ENCODE measurements around the gene NUDT9.
A peak's percentile ranks its signal among the peaks of the same experiment; 100 is the strongest.
"Not testable (repeated sequence)": the region's sequence is repeated elsewhere in the genome, so short reads cannot be mapped to it uniquely, and the experiment has no call there.

Gene NUDT9, protein sequence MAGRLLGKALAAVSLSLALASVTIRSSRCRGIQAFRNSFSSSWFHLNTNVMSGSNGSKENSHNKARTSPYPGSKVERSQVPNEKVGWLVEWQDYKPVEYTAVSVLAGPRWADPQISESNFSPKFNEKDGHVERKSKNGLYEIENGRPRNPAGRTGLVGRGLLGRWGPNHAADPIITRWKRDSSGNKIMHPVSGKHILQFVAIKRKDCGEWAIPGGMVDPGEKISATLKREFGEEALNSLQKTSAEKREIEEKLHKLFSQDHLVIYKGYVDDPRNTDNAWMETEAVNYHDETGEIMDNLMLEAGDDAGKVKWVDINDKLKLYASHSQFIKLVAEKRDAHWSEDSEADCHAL

DNA sequence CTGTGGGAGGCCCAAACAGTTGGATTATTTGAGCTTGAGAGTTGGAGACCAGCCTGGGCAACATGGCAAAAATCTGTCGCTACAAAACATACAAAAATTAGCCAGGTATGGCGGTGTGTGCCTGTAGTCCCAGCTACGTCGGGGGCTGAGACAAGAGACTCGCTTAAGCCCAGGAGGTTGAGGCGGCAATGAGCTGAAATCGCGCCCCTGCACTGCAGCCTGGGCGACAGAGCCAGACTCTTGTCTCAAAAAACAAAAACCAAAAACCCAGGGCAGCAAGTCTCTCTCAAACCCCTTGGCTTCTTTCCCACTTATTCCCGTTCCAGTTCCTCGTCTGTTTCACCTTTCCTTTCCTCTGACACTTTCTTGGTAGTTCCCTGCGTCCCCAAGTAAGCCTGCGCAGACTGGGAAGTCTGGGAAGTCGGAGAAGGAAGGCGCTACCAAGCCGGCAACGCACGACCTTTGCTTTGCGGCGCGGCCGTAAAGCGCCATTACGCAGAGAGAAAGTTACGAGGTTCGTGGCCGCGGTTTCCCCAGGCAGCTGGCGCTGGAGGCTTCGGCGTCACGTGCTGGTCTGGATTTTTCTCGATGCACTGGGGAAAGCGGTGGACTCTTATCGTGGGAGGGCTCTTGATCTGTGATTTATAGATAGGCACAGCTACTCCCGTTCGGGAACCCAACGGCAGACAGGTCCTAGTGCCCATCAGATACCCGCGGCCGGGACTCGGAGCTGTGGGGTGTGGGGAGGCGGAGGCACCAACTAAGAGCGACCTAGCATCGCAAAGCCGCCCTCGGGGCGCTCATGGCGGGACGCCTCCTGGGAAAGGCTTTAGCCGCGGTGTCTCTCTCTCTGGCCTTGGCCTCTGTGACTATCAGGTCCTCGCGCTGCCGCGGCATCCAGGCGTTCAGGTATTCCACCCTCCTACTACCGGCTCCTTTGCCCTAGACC lies at the start of gene NUDT9:
TSS of gene NUDT9 (plus strand) at position 470 of the 949 bp plus-strand sequence. CDS start at position 803, 333 bp downstream.
- peak; percentile 63 to 71 for DNase-seq (ENCODE audit: low read depth in 1 of 2, low spot score in 1 of 2)

DNA sequence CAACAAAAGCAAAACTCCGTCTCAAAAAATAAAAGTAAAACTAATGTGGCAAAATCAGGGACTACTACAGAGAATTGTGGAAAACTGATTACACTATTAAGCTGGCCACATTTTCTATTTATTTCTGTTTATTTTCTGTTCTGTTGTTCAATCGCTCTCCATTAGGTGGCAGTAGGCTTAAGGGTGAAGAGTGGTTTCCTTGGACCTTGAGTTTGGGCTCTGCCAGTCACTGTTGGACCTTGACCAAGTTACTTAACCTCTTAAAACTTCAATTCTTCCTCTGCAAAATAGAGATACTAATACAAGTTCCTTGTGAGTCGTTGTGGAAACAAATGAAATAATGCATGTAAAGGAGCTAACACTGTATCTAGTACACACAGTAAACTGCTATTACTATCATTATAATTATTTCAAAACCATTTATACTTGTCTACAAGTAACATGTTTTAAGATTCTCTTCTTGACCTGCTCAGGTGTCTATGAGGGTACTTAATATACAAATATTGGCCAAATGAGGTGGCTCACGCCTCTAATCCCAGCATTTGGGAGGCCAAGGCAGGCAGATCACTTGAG lies 46.6 kb upstream of the NUDT9 start:
- DNase-seq (ENCODE audit: low read depth in 1 of 2, low spot score in 1 of 2), result no peak

DNA sequence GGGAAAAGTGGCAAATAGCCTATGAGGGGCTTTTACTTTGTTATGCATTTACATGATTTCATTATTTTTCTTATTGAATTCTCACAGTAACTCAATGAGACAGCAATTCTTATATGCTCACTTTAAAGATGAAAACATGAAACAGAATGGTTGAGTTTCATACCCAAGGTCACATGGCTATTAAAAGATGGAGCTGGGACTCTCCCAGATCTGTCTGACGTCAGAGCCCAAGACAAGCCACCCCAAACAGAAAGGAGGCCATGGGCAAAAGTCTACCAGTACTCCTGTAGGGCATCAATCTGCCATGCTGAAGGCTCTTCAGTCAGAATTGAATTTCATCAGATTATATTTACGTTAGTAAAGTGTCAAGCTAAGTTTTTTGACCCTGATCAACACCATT lies 44.6 kb upstream of the NUDT9 start:
- DNase-seq (ENCODE audit: low read depth in 1 of 2, low spot score in 1 of 2), result no peak

DNA sequence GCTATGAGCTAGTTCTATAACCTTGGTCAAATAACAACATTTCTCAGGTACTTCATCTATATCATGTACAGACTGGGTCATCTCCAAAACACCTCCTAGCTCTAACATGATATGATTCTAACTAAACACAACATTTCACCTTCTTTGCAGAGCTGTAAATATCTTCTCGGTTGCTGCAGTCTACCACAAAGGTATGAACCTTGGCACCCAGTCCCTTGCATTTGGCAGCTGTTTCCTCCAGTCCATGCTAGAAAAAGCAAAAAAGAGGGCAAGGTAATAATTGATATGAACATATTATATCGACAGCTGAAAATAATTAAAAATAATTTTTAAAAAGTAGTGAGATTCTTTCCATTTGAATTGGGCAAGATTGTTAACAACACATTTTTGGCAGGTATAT lies 40.3 kb upstream of the NUDT9 start:
- no peak for DNase-seq (ENCODE audit: low read depth in 1 of 2, low spot score in 1 of 2)

DNA sequence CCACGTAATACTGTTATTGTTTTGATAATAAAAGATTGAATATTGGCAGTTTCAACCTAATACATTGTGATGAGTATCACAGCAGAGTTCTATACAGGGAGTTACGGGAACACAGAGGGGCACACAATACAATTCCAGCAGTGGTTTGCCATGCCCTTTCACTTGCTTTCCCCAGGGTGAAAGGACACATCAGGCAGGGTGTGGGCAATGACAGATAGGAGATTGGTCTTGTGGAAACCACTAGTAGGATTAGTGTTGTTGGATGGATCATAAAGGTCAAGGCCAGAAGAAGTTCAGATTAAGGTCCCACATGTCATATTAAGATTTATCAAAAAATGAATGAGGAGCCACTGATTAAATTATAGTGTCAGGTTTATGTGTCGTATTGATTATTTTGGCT lies 39.4 kb upstream of the NUDT9 start:
- DNase-seq (ENCODE audit: low read depth in 1 of 2, low spot score in 1 of 2), result no peak

DNA sequence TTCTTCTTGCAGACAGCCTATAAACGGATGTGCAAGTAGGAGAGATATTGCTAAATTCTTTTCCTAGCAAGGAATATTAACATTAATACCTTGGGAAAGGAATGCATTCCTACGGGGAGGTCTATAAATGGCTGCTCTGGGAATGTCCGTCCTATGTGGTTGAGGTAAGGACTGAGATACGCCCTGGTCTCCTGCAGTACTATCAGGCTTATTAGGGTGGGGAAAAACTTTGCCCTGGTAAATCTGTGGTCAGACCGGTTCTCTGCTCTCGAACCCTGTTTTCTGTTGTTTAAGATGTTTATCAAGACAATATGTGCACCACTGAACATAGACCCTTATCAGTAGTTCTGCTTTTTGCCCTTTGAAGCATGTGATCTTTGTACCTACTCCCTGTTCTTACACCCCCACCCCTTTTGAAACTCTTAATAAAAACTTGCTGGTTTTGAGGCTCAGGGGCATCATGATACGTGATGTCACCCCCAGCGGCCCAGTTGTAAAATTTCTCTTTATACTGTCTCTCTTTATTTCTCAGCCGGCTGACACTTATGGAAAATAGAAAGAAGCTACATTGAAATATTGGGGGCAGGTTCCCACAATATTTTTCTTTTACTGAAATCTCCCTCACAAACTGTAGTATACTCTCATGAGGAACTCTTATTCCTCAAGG lies 37.8 kb upstream of the NUDT9 start:
- not testable (repeated sequence) for DNase-seq (ENCODE audit: low read depth in 1 of 2, low spot score in 1 of 2)

DNA sequence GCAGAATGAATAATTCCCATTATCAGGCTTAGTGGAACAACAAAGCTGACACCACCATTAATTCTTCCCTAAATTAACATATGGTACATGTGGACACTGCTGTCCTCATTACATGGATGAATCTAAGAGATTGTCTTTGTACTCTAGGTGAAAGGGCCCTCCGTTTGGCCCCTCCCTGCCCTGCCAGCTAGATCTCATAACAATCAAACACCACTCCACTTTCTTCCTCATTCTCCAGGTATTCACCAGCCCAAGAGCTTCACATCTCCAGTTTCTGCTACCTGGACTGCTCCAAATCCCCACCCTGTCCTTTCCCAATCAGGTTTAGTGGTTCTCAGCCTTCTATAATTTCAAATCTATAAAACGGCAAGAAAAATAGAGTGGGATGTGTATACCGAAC lies 35.1 kb upstream of the NUDT9 start:
- DNase-seq (ENCODE audit: low read depth in 1 of 2, low spot score in 1 of 2), result no peak

DNA sequence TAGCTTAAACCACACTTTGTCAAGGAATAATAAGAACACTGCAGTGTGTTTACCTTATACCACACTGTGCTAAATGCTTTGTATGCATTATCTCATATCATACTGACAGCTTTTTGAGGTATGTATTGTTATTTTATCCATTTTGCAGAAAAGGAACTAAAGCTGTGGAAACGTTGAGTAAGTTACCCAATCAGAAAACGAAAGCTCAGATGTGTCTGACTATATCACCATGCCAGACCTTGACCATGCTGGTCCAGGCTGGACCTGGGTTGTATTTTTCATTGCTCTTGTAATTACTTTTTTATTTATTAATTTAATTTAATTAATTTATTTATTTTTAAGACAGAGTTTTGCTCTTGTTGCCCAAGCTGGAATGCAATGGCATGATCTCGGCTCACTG lies 33.5 kb upstream of the NUDT9 start:
- no peak for DNase-seq (ENCODE audit: low read depth in 1 of 2, low spot score in 1 of 2)

DNA sequence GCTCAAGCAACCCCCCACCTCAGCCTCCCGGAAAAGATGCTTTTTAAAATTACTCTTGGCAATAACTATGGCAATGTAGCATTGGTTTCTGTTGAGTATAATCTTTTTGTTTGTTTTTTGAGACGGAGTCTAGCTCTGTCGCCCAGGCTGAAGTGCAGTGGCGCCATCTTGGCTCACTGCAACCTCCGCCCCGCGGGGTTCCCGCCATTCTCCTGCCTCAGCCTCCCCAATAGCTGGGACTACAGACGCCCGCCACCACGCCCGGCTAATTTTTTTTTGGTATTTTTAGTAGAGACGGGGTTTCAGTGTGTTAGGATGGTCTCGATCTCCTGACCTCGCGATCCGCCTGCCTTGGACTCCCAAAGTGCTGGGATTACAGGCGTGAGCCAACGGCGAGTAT lies 32.3 kb upstream of the NUDT9 start:
- not testable (repeated sequence) for DNase-seq (ENCODE audit: low read depth in 1 of 2, low spot score in 1 of 2)

DNA sequence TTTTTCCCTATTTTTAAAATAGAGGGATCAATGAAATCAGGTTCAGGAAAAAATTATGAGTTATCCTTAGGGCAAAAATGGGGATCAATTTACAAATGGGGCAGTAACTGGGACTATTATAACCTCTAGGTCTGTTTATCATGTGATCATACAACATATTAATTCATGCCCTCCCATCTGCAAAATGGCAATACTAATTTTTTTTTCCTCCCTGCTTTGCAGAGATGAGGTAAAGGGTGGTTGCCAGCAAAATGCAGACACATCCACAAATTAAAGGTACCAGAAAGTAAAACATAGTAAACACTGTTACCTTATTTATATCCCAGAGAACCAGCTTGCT lies 31.9 kb upstream of the NUDT9 start:
- no peak for DNase-seq (ENCODE audit: low read depth in 1 of 2, low spot score in 1 of 2)

DNA sequence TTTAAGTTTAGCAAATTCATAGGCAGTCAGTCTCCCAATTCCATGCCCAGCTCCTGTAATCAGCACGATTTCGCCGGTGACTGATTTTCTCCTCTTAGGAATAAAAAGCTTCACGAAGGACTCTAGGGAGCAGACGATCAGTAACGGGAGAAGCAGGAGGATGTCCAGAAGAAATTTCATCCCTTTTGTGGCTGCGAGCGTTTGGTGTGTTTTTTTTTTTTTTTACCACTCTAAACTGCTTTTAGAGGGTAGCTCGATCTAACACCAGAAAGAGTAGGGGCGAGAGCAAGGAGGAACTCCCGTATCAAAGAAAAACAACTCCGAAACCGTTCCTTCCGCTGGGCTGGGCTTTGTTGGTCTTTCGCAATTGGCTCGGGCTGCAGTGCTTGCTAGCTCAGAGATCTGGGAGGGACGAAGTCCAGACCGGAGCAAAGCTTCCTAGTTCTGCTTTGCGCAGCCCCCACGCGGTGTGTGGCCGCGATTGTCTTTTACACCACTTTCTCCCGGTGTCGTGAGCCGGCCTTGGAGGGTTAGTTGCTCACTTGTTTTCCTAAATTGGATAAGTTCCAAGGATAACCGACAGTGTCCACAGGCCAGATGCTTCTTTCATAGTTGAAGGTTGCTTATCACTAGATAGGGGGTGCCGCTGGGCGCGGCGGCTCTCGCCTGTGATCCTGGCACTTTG lies 31.3 kb upstream of the NUDT9 start, which contains the start of gene HSD17B11:
TSS of gene HSD17B11 (minus strand) at position 298 of the 685 bp plus-strand sequence. CDS start at position 180, 118 bp downstream.
- DNase-seq (ENCODE audit: low read depth in 1 of 2, low spot score in 1 of 2), result peak; percentile 55 to 64

DNA sequence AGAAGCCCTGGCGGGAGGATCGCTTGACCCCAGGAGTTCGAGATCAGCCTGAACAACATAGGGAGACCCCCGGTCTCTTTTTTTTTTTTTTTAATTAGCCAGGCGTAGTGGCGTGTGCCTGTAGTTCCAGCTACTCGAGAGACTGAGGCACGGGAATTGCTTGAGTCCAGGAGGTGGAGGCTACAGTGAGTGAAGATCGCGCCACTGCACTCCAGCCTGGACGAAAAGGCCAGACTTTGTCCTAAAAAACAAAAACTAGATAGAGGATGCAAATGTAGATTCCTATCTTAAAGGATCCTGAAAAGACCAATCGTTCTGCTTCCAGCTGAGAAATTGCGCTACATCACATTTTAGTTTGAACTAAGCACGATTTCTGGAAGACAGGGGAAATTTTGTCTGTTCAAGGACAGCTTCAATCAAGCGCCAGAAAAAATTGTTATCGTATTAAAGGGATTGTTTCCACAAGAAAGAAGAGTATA lies 30.8 kb upstream of the NUDT9 start:
- no peak for DNase-seq (ENCODE audit: low read depth in 1 of 2, low spot score in 1 of 2)

DNA sequence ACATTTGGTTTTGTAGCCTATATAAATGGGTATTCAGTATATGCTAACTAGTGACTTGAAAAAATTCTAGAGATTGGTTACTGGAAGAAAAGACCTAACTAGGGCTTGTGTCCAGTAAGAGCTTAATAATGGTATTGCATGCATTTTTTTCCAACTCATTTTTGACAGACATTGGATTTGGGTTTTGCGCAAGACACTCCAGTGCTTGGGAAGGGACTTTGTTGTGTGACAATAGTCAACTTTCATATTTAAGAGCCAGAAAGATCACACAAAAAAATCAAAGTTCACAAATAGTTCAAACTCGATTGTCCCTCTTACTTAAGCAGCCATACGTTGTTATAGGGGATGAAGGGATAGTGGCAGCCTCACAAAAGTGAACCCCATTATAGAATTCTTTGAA lies 30.2 kb upstream of the NUDT9 start:
- no peak for DNase-seq (ENCODE audit: low read depth in 1 of 2, low spot score in 1 of 2)

DNA sequence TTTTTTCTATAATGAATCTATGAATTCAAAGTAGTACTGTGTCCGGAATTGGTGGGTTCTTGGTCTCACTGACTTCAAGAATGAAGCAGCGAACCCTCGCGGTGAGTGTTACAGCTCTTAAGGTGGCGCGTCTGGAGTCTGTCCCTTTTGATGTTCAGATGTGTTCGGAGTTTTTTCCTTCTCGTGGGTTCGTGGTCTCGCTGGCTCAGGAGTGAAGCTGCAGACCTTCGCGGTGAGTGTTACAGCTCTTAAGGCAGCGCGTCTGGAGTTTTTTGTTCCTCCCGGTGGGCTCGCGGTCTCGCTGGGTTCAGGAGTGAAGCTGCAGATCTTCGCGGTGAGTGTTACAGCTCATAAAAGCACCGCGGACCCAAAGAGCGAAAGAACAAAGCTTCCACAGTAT lies 27.3 kb upstream of the NUDT9 start:
- not testable (repeated sequence) for DNase-seq (ENCODE audit: low read depth in 1 of 2, low spot score in 1 of 2)

DNA sequence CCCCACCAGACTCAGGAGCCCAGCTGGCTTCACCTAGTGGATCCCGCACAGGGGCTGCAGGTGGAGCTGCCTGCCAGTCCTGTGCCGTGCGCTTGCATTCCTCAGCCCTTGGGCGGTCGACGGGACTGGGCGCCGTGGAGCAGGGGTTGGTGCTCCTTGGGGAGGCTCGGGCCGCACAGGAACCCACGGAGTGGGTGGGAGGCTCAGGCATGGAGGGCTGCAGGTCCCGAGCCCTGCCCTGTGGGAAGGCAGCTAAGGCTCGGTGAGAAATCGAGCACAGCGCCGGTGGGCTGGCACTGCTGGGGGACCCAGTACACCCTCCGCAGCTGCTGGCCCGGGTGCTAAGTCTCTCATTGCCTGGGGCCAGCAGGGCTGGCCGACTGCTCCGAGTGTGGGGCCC lies 26.5 kb upstream of the NUDT9 start:
- DNase-seq (ENCODE audit: low read depth in 1 of 2, low spot score in 1 of 2), result not testable (repeated sequence)

DNA sequence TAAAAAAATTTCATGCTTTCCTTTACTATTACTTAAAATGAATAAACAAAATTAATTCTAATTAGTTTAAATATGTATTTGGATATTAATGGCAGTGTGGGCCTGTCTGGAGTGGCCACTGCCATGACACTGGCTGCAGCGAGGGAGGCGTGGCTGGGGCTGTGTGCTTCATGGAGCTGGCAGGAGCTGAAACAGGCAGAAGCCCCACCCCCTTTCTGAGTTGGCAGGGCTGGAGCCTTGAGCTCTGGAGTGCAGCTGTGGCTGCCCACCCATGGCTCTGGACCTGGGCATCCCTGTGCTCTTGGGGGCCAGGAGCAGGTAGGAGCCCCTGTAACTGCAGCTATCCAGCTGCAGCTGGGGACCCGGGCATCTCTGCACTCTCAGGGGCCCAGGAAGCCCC lies 23.2 kb upstream of the NUDT9 start:
- DNase-seq (ENCODE audit: low read depth in 1 of 2, low spot score in 1 of 2), result no peak

DNA sequence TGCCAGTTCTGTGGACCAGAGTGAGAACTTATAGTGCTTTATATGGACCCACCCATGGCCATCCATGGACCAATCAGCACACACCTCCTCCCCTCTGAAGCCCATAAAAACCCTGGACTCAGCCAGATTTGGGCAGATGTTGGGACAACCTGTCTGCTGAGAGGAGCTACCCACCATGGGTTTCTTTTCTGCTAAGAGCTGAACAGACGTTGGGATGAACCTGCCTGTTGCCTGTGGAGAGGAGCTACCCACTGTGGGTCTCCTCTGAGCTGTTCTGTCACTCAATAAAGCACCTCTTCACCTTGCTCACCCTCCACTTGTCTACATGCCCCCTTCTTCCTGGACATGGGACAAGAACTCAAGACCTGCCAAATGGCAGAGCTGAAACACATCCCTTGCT lies 22.4 kb upstream of the NUDT9 start:
- no peak for DNase-seq (ENCODE audit: low read depth in 1 of 2, low spot score in 1 of 2)

DNA sequence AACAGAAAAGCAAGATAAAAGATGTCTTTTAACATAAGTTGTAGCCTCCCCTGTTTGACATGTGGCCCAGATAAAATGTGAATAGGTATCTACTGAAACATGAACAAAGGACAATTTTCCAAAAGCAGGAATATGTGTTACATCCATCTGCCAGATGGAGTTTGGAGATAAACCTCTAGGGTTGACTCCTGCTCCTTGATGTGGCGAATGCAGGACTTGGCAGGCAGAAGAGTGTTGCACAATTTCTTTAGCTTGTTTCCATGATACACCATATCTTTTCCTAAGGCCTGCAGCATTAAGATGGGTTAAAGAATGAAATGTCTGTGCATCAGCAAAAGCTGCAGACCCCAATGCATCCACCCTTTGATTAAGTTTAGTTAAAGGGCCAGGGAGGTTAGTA lies 18.6 kb upstream of the NUDT9 start:
- not testable (repeated sequence) for DNase-seq (ENCODE audit: low read depth in 1 of 2, low spot score in 1 of 2)

DNA sequence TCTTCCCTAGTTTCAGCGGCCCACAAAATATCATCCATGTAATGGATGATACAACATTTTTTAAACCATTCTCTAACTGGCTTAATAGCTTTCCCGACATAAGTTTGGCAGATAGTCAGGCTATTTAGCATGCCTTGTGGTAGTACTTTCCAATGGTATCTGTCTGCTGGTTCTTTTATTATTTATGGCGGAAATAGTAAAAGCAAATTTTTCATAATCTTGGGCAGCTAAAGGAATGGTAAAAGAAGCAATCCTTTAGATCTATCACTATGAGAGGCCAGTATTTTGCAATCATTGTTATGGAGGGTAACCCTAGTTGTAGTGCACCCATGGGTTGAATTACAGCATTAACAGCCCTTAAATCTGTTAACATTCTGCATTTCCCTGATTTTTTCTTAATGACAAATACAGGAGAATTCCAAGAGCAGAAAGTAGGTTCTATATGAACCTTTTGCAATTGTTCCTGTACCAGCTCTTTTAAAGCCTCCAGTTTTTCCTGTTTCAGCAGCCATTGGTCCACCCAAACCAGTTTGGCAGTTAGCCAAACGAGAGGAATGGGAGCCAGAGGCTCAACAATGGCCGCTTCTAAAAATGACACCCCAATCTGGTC lies 17.1 kb upstream of the NUDT9 start:
- no peak for DNase-seq (ENCODE audit: low read depth in 1 of 2, low spot score in 1 of 2)

DNA sequence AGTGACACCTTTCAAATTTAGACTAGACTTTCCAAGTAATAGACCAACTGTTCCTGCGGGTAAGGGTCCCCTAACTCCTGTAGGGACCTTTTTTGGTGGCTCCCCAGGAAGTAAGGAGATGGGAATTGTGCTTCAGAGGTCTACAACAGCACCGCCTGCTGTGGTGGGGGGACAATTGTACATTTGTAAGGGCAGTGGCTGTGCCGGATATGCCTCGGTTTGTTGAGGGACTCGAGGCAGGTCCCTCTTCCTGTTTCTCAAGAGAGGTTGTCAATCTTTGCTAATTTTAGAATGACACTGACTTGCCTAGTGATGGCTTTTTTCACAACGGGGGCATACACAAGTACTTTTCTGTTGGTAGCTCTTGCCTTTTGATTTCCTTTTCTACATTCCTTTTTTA lies 15.9 kb upstream of the NUDT9 start:
- no peak for DNase-seq (ENCODE audit: low read depth in 1 of 2, low spot score in 1 of 2)
